ENCODE results near the gene TMPRSS7. TPM values are rescaled to one million over a fixed set of nuclear protein-coding genes. Genes with fewer than 3 reads are reported as not detected.

TMPRSS7 gene
- 0.34 and 0.52 TPM in 2 replicates for polyA plus RNA-seq
- 0.46 and 0.73 TPM in 2 replicates for polyA minus RNA-seq

GRCh38 chr3:112034436-112034835 lies at the start of gene TMPRSS7:
TSS of gene TMPRSS7 (plus strand) at chr3:112034736. CDS start at chr3:112034846, 110 bp downstream.
- Histone ChIP-seq H3K36me3 (ENCODE audit: insufficient read depth, low read length) (no peaks in the 10 kb centered on the region), H3K4me3 (ENCODE audit: low read length) (no peak within 1 kb of the TSS), H3K79me2 (replicated peaks; ENCODE audit: insufficient read depth, low read length) (no peaks in the 10 kb centered on the region), H4K20me1 (ENCODE audit: insufficient read depth) (no peaks in the 10 kb centered on the region), H3F3A (ENCODE audit: insufficient read depth, low read length, poor library complexity, severe bottlenecking) (no peaks in the 10 kb centered on the region), H3K27ac (ENCODE audit: low read length) (no peak within 1 kb of the TSS), H3K9ac (ENCODE audit: low read length) (no peak within 1 kb of the TSS), H3K27me3 (ENCODE audit: insufficient read depth, low read depth, low read length) (no peaks in the 10 kb centered on the region), H3K9me2 (ENCODE audit: insufficient read depth, low read length) (no peaks in the 10 kb centered on the region), H2AFZ (ENCODE audit: low read depth, low read length) (no peak within 1 kb of the TSS), H3K9me3 (ENCODE audit: low read length) (no peaks in the 10 kb centered on the region), H3K4me2 (ENCODE audit: low read length) (no peak within 1 kb of the TSS)
- TF ChIP-seq EP300 (conservative IDR thresholded peaks at IDR 0.05; ENCODE audit: poor library complexity, severe bottlenecking) = no peak
- TF ChIP-seq REST (IDR thresholded peaks at IDR 0.05; ENCODE audit: borderline replicate concordance) = no peak
- no peak for TF ChIP-seq POLR2AphosphoS5 (IDR thresholded peaks at IDR 0.05)
- TF ChIP-seq TAF1 (IDR thresholded peaks at IDR 0.05; ENCODE audit: low read depth) = no peak
- TF ChIP-seq EZH2 (IDR thresholded peaks at IDR 0.05; ENCODE audit: borderline replicate concordance, insufficient read depth, low read length, poor library complexity, severe bottlenecking) = no peak

- TF ChIP-seq RAD21 (conservative IDR thresholded peaks at IDR 0.05) (no peak), TAF1 (IDR thresholded peaks at IDR 0.05; ENCODE audit: low read depth) (no peak), EZH2 (IDR thresholded peaks at IDR 0.05; ENCODE audit: borderline replicate concordance, insufficient read depth, low read length, poor library complexity, severe bottlenecking) (no peak), REST (IDR thresholded peaks at IDR 0.05; ENCODE audit: borderline replicate concordance) (no peak), MXI1 (conservative IDR thresholded peaks at IDR 0.05; ENCODE audit: poor library complexity, severe bottlenecking) (no peak), POLR2AphosphoS5 (IDR thresholded peaks at IDR 0.05) (no peak), SMC3 (conservative IDR thresholded peaks at IDR 0.05; ENCODE audit: poor library complexity) (no peak), CTCF (IDR thresholded peaks at IDR 0.05; ENCODE audit: poor library complexity, severe bottlenecking) (no peak), EP300 (conservative IDR thresholded peaks at IDR 0.05; ENCODE audit: poor library complexity, severe bottlenecking) (no peak)
- no peak overlapping the region for H3K27ac ChIP-seq (ENCODE audit: low read length)
- H3K9ac ChIP-seq (ENCODE audit: low read length) = no peak overlapping the region
- H3K79me2 ChIP-seq (replicated peaks; ENCODE audit: insufficient read depth, low read length) = peaks cover 27% of the 10 kb centered on the region
- no peaks in the 10 kb centered on the region for H3K9me2 ChIP-seq (ENCODE audit: insufficient read depth, low read length)
- H3K9me3 ChIP-seq (ENCODE audit: low read length) = no peaks in the 10 kb centered on the region
- H3K27me3 ChIP-seq (ENCODE audit: insufficient read depth, low read depth, low read length) = no peaks in the 10 kb centered on the region
- H3K4me2 ChIP-seq (ENCODE audit: low read length) = no peak overlapping the region
- H2AFZ ChIP-seq (ENCODE audit: low read depth, low read length) = no peak overlapping the region
- no peaks in the 10 kb centered on the region for H3F3A ChIP-seq (ENCODE audit: insufficient read depth, low read length, poor library complexity, severe bottlenecking)
- no peak overlapping the region for H3K4me3 ChIP-seq (ENCODE audit: low read length)
- H4K20me1 ChIP-seq (ENCODE audit: insufficient read depth) = no peaks in the 10 kb centered on the region
- H3K36me3 ChIP-seq (ENCODE audit: insufficient read depth, low read length) = peaks cover 4% of the 10 kb centered on the region
These were observed 47.7 kb upstream of the TMPRSS7 start for GRCh38 chr3:111986800-111987199.
